GM21367 (cell line): Measurements from ENCODE around the gene TTC27.

Source experiments
- ATAC-seq: cut with Tn5 transposase; IDR thresholded peaks from one replicate; pipeline ENCODE4 v1.9.1; 2021; ENCODE audit not compliant: unreplicated experiment

The TTC27 gene

GRCh38 chr2:32666704-32667103, 38.9 kb downstream of the TTC27 start:
- no peak for ATAC-seq

GRCh38 chr2:32668254-32668653, 40.4 kb downstream of the TTC27 start:
- no peak for ATAC-seq

DNA sequence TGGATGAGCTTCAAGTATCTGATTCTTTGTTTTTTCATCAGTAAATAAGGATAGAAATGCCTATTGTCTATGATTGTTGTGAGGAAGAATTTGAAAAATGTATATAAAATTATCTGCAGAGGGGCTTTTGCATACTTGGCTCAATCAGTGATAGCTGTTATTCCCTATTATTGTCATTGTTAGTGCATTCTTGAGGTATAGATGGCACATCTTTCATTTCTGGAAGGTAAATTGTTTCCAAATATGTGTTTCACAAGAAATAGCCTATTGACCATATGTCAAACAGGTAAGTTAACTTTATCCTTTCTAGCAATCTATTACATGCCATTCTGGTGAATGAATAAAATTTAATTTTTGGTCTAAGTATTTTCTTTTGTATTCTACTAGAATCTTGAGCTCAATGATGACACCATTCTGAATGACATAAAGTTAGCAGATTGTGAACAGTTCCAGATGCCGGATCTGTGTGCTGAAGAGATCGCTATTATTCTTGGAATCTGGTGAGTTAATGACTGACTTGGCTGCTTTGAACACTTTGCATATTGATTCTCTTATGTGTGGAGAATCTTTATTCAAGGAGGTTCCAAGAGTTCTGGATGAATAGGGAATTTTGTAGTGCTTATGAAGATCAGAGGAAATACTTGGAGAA, 44.2 kb downstream of the TTC27 start:
- ATAC-seq, result no peak

DNA sequence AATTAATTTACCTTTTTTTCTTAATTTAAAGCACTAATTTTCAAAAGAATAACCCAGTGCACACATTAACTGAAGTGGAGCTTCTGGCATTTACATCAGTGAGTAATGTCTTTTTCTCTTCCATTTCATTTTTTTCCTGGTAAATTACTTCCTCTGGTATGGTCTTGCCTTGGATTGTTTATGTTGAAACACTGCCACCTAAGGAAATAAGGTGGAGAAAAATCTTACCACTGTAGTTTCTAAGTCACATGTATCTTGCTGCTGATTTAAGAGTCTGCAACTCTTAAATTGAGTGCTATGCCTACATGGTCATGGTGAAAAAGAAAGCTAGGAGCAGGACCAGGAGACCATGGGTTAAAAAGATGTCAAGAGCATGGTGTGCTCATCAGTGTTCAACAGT, 51.0 kb downstream of the TTC27 start:
- ATAC-seq, result no peak

GRCh38 chr2:32680942-32681341, 53.1 kb downstream of the TTC27 start:
- ATAC-seq, result no peak

- no peak for ATAC-seq
Observed at GRCh38 chr2:32683520-32684086, 55.8 kb downstream of the TTC27 start.

GRCh38 chr2:32688541-32688940, 60.7 kb downstream of the TTC27 start:
- ATAC-seq, result no peak

GRCh38 chr2:32691678-32692077, 63.8 kb downstream of the TTC27 start:
- ATAC-seq, result no peak

GRCh38 chr2:32696439-32696838, 68.6 kb downstream of the TTC27 start:
- no peak for ATAC-seq

GRCh38 chr2:32697156-32697555, 69.3 kb downstream of the TTC27 start:
- ATAC-seq, result no peak

DNA sequence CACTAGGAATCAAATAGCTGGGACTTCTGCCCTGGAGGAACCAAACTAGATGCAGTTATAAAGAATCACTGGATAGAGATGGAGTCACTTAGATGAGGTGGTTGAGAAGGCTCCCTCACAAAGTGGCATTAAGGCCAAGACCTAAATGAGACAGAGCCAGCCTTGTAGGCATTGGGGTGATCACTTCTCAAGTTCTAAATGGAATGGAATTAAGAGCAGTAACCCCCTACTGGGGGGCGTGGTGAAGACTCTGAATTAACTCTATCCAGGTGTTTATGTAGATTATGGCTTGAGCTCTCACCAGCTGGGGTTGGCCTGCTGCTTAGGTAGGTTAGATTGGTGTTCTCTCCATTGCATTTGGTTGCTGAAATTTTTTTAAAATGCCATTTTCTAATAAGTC, 71.3 kb downstream of the TTC27 start:
- ATAC-seq, result no peak

GRCh38 chr2:32701806-32702205, 74.0 kb downstream of the TTC27 start:
- ATAC-seq, result no peak

DNA sequence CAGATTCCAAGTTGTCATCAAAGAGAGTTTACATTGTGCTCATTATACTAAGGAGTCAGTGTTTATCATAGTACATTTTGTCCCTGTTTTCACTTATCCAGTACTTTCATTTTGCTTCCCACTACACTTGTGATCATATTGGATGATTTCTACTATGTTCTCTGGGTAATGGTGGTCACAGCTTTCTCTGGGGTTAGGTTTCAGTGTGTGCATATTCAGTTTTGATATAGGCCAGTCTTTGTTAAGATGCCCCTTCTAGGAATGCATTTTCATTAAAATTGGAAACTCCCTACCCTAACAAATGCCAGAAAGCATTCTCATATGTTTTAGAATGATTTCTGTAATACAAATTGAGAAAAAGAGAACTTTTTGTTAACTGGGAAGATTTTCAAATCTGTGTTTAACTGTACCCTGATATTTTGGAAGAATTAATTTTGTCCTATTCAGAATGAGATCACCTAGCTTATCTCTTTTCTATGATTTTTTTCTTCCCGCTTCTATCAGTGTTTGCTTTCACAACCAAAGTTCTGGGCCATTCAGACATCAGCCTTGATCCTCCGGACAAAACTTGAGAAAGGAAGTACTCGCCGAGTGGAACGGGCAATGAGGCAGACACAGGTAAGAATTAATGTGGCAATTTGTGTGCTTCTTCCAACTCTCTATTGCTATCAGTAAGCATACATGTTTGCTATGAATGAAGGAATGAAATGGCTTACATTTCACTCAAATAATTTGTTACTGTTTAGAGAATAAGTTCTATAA, 74.6 kb downstream of the TTC27 start:
- no peak for ATAC-seq

GRCh38 chr2:32706815-32707579, 79.1 kb downstream of the TTC27 start:
- ATAC-seq, result no peak

DNA sequence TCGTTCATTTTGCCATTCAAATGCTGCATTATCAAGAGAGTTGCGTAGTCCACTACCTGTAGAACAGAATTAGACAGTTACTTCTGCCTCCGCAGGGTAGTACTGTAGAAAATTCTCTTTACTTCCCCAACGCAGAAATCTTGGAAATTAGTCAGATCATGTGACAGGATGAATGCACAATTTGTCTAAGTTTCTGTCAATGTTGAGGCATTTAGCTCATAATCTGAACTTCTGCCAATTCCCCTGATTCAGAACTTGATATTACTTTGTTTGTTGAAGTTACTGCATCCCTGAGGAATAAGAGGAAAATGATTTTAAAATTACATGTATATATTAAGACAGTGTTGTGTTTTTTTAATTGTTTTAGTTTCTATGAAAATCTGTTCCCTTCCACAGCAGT, 83.4 kb downstream of the TTC27 start:
- no peak for ATAC-seq

- ATAC-seq, result no peak
Observed at GRCh38 chr2:32711908-32712501, 84.2 kb downstream of the TTC27 start.

DNA sequence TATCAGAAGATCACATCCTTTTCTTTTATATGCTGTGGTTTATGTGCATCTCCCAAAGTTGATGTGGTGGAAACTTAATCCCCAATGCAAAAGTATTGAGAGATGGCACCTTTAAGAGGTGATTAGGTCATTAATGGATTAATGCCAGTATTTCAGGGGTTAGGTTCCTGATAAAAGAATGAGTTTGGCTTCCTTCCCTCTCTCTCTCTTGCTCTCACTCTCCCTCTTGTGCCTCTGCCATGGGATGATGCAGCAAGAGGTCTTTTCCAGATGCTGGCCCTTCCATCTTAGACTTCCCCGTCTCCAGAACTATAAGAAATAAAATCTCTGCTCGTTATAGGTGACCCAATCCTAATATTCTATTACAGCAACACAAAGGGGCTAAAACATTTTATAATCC, 85.0 kb downstream of the TTC27 start:
- no peak for ATAC-seq

- ATAC-seq, result no peak
Observed at GRCh38 chr2:32714521-32714920, 86.7 kb downstream of the TTC27 start.

GRCh38 chr2:32715391-32715841, 87.6 kb downstream of the TTC27 start:
- peak; percentile 95 for ATAC-seq

DNA sequence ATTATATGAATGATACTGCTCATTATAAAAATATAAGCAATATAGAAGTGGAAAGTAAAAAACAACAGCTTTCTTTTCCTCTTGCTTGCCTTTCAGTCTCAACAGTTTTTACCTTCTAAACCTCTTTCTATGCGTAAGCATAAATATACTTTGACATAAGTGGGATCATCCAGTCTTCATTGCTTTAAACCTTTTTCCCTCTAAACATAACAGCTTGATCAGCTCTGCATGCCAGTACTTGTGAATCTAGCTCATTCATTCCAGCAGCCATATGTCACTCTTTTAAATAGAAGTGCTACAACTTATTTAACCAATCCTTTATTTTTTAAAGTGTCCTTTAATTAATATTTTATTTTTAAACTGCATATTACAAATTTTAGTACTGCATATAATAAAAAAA, 88.1 kb downstream of the TTC27 start:
- ATAC-seq, result no peak

GRCh38 chr2:32716598-32716997, 88.7 kb downstream of the TTC27 start:
- no peak for ATAC-seq
